ENCODE results near the gene TBC1D24.
"Not testable (repeated sequence)": the region's sequence is repeated elsewhere in the genome, so short reads cannot be mapped to it uniquely, and the experiment has no call there.

TBC1D24 gene

GRCh38 chr16:2469399-2470233 is 5.3 kb upstream of the TBC1D24 start:
- DNase-seq = no peak

DNA sequence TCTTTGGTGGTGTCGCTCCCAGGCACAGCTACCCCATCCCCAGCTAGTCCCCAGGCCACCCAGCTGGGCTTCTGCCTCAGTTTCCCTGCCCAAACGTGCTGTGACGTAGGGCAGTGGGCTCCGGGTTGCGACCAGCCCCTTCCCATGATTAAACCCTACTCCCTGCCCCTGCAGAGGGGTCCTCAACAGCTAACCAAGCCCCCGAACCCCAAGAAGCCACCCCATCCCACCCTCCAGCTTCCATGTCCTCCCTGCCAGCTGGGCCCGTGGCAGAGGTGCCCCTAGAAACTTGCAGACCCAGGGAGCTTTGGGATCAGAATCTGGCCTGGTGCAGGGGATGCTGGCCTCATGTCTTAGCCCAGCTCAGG is 4.7 kb upstream of the TBC1D24 start:
- no peak for DNase-seq

DNA sequence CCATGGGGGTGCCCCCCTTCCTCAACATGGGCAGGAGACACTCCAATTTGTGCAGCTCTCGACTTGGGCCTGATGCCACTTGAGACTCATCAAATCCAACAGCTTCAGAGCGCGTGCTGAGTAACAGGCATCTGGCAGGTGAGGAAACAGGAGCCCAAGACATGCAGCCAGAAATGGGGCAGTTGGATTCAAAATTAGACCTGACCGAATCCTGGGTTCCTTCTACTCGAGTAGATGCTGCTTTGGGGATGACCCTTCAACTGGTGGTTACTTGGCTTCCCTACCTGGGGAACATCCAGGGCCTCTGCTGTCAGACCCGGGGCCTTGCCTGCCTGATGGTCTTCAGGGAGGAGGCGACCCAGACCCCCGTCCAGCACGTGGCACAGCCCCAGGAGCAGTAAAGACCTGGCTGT is 4.3 kb upstream of the TBC1D24 start:
- no peak for DNase-seq

DNA sequence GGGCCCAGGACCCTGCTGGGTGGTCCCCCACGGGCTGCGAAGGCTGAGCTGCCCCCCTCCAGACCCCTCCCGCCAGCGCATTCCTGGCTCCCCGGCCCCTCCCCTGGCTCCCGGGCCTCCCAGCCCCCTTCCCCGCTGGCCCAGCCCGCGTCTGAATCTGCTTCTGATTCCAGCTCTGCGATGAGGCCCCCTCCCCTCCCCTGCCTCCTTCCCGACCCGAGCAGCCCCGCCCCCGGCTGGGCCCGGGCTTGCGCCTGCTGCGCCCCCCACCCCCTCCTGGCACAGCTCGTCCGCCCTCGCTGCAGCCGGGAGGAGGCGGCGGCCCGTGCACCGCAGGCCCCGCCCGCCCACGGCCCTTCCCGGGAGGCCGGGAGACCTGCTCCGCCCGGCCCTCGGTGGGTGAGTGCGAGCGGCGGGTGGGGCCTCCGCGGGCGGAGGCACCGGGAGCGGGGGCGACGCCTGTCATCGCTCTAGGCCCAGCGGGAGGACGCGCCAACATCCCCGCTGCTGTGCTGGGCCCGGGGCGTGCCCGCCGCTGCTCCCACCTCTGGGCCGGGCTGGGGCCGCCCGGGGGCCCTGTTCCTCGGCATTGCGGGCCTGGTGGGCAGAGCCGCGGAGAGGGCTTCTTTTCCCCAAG is 3.8 kb upstream of the TBC1D24 start, which contains the start of gene NTN3:
NTN3 (plus strand) TSS at position 282 of the 637 bp plus-strand sequence. CDS start 405 bp downstream, outside the sequence.
- DNase-seq = no peak

GRCh38 chr16:2471653-2472487 is 3.1 kb upstream of the TBC1D24 start:
- DNase-seq = no peak

DNA sequence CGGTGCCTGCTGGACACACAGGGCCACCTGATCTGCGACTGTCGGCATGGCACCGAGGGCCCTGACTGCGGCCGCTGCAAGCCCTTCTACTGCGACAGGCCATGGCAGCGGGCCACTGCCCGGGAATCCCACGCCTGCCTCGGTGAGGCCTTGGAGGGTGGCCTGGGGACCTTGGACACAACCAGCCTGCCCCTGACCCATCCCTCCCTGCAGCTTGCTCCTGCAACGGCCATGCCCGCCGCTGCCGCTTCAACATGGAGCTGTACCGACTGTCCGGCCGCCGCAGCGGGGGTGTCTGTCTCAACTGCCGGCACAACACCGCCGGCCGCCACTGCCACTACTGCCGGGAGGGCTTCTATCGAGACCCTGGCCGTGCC is 2.5 kb upstream of the TBC1D24 start:
- no peak for DNase-seq

GRCh38 chr16:2472885-2473445 is 2.0 kb upstream of the TBC1D24 start:
- no peak for DNase-seq

DNA sequence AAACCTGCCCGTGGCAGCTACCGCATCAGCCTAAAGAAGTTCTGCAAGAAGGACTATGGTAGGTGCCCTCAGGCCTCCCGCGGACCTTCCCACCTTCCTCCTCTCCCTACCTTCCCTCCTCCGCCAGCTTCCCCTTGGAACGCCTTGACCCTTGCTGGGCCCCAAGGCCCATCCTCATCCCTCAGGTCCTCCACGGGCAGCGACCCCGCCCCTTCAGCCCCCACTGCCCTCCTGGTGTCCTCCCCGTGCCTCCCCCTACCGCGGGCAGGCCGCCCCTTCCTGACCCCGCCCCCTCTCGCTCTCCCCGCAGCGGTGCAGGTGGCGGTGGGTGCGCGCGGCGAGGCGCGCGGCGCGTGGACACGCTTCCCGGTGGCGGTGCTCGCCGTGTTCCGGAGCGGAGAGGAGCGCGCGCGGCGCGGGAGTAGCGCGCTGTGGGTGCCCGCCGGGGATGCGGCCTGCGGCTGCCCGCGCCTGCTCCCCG is 1.4 kb upstream of the TBC1D24 start:
- no peak for DNase-seq

GRCh38 chr16:2473999-2474876 is 689 bp upstream of the TBC1D24 start:
- peak; percentile 62 for DNase-seq

- DNase-seq = peak; percentile 61
Observed at GRCh38 chr16:2475413-2476344, 752 bp downstream of the TBC1D24 start.

DNA sequence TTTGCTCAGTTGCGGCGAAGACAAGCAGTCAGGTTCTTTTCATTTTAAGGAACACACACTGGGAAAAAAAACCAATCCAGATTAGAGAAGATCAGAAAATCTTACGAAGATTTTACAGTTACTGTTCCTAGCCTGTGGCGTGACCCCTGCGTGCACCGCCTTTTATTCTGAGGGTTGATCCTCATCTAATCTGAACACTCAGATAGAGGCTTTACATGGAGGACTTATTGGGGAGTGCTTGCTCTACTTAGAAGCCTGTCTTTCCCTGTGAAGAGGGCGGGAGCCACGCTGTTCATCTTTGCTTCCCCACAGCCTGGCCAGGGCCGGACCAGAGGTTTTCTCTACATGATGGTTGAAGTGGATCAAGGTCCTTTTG is 1.4 kb downstream of the TBC1D24 start:
- DNase-seq = no peak

DNA sequence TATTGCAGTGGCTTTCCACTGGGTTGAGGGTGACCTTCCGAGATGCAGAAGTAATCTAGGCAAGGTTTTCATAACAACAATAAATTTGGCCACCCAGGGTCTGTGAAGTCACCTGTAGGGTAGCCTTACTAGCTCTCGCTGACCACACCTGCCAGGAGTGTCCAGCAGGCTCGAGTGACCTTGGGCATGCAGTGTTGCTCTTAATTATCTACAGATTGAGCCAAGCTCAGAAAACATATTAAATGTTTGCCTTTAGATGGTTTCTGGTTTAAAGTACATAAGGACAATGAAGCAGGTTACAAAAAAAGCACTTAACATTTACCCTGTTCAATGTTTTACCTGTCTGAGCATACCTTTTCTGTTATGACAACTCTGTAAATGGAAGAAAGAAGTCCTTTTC is 1.8 kb downstream of the TBC1D24 start:
- no peak for DNase-seq

GRCh38 chr16:2477327-2477726 is 2.4 kb downstream of the TBC1D24 start:
- no peak for DNase-seq

GRCh38 chr16:2478279-2478678 is 3.4 kb downstream of the TBC1D24 start:
- DNase-seq = no peak

GRCh38 chr16:2479996-2480395 is 5.1 kb downstream of the TBC1D24 start:
- DNase-seq = not testable (repeated sequence)

DNA sequence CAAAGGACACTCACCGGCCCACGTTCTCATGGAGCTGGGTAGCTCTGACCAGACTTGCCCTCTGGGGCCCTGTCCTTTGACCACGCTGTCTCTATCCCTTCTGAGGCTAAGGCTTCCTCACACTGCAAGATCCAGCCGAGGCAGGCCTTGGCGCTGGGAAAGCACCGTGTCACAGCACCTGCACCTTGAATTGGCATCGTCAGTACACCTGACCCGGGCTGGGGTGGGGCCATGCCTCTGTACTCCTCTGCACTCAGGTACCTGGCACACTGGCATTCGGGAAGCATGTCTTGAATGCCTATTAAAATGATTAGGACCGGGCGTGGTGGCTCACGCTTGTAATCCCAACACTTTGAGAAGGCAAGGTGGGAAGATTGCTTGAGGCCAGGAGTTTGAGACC is 6.0 kb downstream of the TBC1D24 start:
- no peak for DNase-seq

GRCh38 chr16:2481676-2482075 is 6.7 kb downstream of the TBC1D24 start:
- no peak for DNase-seq

GRCh38 chr16:2482249-2482648 is 7.3 kb downstream of the TBC1D24 start:
- no peak for DNase-seq

- DNase-seq = no peak
Observed at GRCh38 chr16:2482708-2483534, 8.0 kb downstream of the TBC1D24 start.
